ENCODE results near the gene CTNNA3. TPM values are rescaled to one million over a fixed set of nuclear protein-coding genes. Genes with fewer than 3 reads are reported as not detected.

CTNNA3 gene
- total RNA-seq, 1 donor from 2014 or later = not detected

- no peaks in the 10 kb centered on the region for H3K4me1 Mint-ChIP-seq
- ChIA-PET POLR2A (no interaction called here), CTCF (no interaction called here)
- ATAC-seq (ENCODE audit: low read depth) (no peak), DNase-seq (no peak)
- intact Hi-C loops (cut with micrococcal nuclease) = no loop called here
- no peaks in the 10 kb centered on the region for H3K9me3 Mint-ChIP-seq
- no peaks in the 10 kb centered on the region for H3K27me3 Mint-ChIP-seq
- no peaks in the 10 kb centered on the region for H3K36me3 Mint-ChIP-seq (ENCODE audit: low read depth)
- H3K4me3 Mint-ChIP-seq = no peak overlapping the region
- no peak overlapping the region for H3K27ac Mint-ChIP-seq
- no peak for TF ChIP-seq CTCF (IDR thresholded peaks at IDR 0.05)
These were observed 847.1 kb downstream of the CTNNA3 start for GRCh38 chr10:66848856-66849255.

GRCh38 chr10:66844176-66844942, 851.6 kb downstream of the CTNNA3 start:
- TF ChIP-seq CTCF (IDR thresholded peaks at IDR 0.05) = no peak
- Mint-ChIP-seq H3K27me3 (no peaks in the 10 kb centered on the region), H3K4me3 (no peak overlapping the region), H3K27ac (no peak overlapping the region), H3K36me3 (ENCODE audit: low read depth) (no peaks in the 10 kb centered on the region), H3K4me1 (no peaks in the 10 kb centered on the region), H3K9me3 (no peaks in the 10 kb centered on the region)
- intact Hi-C loops (cut with micrococcal nuclease) = no loop called here
- DNase-seq (no peak), ATAC-seq (ENCODE audit: low read depth) (no peak)
- ChIA-PET CTCF (no interaction called here), POLR2A (no interaction called here)

- Mint-ChIP-seq H3K9me3 (no peaks in the 10 kb centered on the region), H3K27ac (no peak overlapping the region), H3K27me3 (no peaks in the 10 kb centered on the region), H3K36me3 (ENCODE audit: low read depth) (no peaks in the 10 kb centered on the region), H3K4me1 (no peaks in the 10 kb centered on the region), H3K4me3 (no peak overlapping the region)
- ChIA-PET CTCF (no interaction called here), POLR2A (no interaction called here)
- ATAC-seq (ENCODE audit: low read depth) (no peak), DNase-seq (no peak)
- TF ChIP-seq CTCF (IDR thresholded peaks at IDR 0.05) = no peak
- intact Hi-C loops (cut with micrococcal nuclease) = no loop called here
These were observed 852.6 kb downstream of the CTNNA3 start for GRCh38 chr10:66843396-66843795.

- Mint-ChIP-seq H3K4me3 (no peak overlapping the region), H3K27ac (no peak overlapping the region), H3K9me3 (no peaks in the 10 kb centered on the region), H3K36me3 (ENCODE audit: low read depth) (no peaks in the 10 kb centered on the region), H3K27me3 (no peaks in the 10 kb centered on the region), H3K4me1 (no peaks in the 10 kb centered on the region)
- DNase-seq (no peak), ATAC-seq (ENCODE audit: low read depth) (no peak)
- intact Hi-C loops (cut with micrococcal nuclease) = no loop called here
- no peak for TF ChIP-seq CTCF (IDR thresholded peaks at IDR 0.05)
- CTCF ChIA-PET = no interaction called here
- POLR2A ChIA-PET = no interaction called here
These were observed 853.1 kb downstream of the CTNNA3 start for GRCh38 chr10:66842867-66843266.

GRCh38 chr10:66842371-66842770, 853.6 kb downstream of the CTNNA3 start:
- no peaks in the 10 kb centered on the region for H3K9me3 Mint-ChIP-seq
- no peak for DNase-seq
- ChIA-PET CTCF (no interaction called here), POLR2A (no interaction called here)
- H3K4me1 Mint-ChIP-seq = no peaks in the 10 kb centered on the region
- ATAC-seq (ENCODE audit: low read depth) = no peak
- no peak overlapping the region for H3K4me3 Mint-ChIP-seq
- intact Hi-C loops (cut with micrococcal nuclease) = no loop called here
- H3K27ac Mint-ChIP-seq = no peak overlapping the region
- no peaks in the 10 kb centered on the region for H3K27me3 Mint-ChIP-seq
- H3K36me3 Mint-ChIP-seq (ENCODE audit: low read depth) = no peaks in the 10 kb centered on the region
- TF ChIP-seq CTCF (IDR thresholded peaks at IDR 0.05) = no peak

Data from activated B cell treated with CpG ODN at 0.5 μM for 24 hours (primary cell).